NB4 (cell line): ENCODE results near the gene RASSF5.

ENCODE experiments used
- POLR2A ChIP-seq: IDR thresholded peaks from 2 replicates; pipeline ENCODE4 v1.6.1; 2011; ENCODE audit warnings: mild to moderate bottlenecking; ENCODE audit not compliant: insufficient read length; ENCODE audit errors: extremely low read depth
- TF ChIP-seq, protein P1 (sequence below): IDR thresholded peaks from one replicate; pipeline ENCODE4 v1.5.1; 2012; ENCODE audit warnings: low read depth, low read length

DNA sequence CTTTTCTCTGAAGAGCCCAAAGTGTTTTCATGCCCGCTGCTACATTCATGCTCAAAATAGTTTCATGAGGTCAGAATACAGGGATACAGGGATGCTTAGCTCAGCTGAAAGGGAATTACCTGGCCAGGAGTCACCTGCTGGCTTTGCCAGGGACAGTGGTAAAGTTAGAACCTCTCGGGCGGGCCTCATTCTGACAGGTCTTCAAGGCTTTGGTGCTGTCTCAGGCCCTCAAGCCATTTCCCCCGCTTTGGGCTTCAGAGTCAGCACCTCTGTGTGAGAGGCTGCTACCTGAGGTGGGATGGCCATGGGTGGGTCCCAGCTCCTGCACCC lies 5.5 kb downstream of the RASSF5 start:
- no peak for TF ChIP-seq POLR2A
- TF ChIP-seq, protein P1, sequence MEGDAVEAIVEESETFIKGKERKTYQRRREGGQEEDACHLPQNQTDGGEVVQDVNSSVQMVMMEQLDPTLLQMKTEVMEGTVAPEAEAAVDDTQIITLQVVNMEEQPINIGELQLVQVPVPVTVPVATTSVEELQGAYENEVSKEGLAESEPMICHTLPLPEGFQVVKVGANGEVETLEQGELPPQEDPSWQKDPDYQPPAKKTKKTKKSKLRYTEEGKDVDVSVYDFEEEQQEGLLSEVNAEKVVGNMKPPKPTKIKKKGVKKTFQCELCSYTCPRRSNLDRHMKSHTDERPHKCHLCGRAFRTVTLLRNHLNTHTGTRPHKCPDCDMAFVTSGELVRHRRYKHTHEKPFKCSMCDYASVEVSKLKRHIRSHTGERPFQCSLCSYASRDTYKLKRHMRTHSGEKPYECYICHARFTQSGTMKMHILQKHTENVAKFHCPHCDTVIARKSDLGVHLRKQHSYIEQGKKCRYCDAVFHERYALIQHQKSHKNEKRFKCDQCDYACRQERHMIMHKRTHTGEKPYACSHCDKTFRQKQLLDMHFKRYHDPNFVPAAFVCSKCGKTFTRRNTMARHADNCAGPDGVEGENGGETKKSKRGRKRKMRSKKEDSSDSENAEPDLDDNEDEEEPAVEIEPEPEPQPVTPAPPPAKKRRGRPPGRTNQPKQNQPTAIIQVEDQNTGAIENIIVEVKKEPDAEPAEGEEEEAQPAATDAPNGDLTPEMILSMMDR: no peak
